K562 (cell line): Measurements from ENCODE around the gene CNOT11. TPM values are rescaled to one million over a fixed set of nuclear protein-coding genes. Genes with fewer than 3 reads are reported as not detected.

Experiments used
- ATAC-seq: fragments of 200-7000 bp; cut with Tn5 transposase; 3 replicates; pipeline ENCODE4 v1.9.1; 2020; ENCODE audit warnings: moderate library complexity
- BruUV-seq: library from RNA; stranded (reverse); fragments of 400-500 nt; replicated peaks from 2 replicates; lab custom pipeline; 2021; lab: Mats Ljungman, UMichigan
- CTCF ChIA-PET: fragments of 300-600 bp; formaldehyde crosslinking; extraction: SDS; loops from one replicate; lab custom pipeline; 2021; ENCODE audit warnings: low intra/inter-chr PET ratio; lab: Yijun Ruan, JAX
- POLR2A ChIA-PET: fragments of 300-600, 350-650 bp; sonication (Branson Sonifier 250); formaldehyde crosslinking; extraction: SDS; loops from one replicate; lab custom pipeline; 2021; ENCODE audit warnings: antibody characterized with exemption, inconsistent platforms; lab: Yijun Ruan, JAX
- DNase-seq, 4 experiments: peaks; one replicate each; pipeline versions ENCODE4 v3.0.0 to v3.0.0-alpha.2; 2011 to 2018; ENCODE audit warnings: low spot score in 3 of 4, mixed read lengths in 3 of 4; ENCODE audit errors: extremely low read depth in 1 of 4
- FAIRE-seq: peaks from 2 replicates; lab custom pipeline; 2011; peaks lifted over from hg19 to GRCh38; lab: Jason Lieb, UNC
- H2AFZ ChIP-seq: 2 replicates; pipeline ENCODE4 v1.6.0; 2011; ENCODE audit warnings: low read depth, low read length, control low read depth, inconsistent platforms
- H3K27ac ChIP-seq: fragments of 200-600 bp; 3 replicates; pipeline ENCODE4 v1.8.0; 2011; ENCODE audit warnings: low read depth, mild to moderate bottlenecking, control low read depth, inconsistent platforms, low read length, moderate library complexity, mixed read lengths; ENCODE audit errors: extremely low read depth
- H3K27me3 ChIP-seq, 2 experiments: fragments of 300-600 bp in 1 of 2; 2 replicates in 1 of 2; 3 replicates in 1 of 2; pipeline versions ENCODE4 v1.6.0 to v1.8.0; 2011; ENCODE audit warnings: inconsistent platforms in 2 of 2, low read length in 2 of 2, mild to moderate bottlenecking in 1 of 2, mixed read lengths in 1 of 2, moderate library complexity in 1 of 2; ENCODE audit not compliant: control insufficient read depth in 2 of 2, insufficient read depth in 2 of 2
- H3K36me3 ChIP-seq: fragments of 300-600 bp; 3 replicates; pipeline ENCODE4 v1.8.0; 2011; ENCODE audit warnings: mild to moderate bottlenecking, low read length, inconsistent platforms; ENCODE audit not compliant: control insufficient read depth, insufficient read depth
- H3K4me1 ChIP-seq, 2 experiments: fragments of 200-600 bp in 1 of 2; replicated peaks in 1 of 2; 2 replicates in 1 of 2; 3 replicates in 1 of 2; pipeline versions ENCODE4 v1.5.1 to v1.8.0; 2011; ENCODE audit warnings: inconsistent platforms in 2 of 2, low read length in 2 of 2, mild to moderate bottlenecking in 1 of 2, mixed read lengths in 1 of 2, moderate library complexity in 1 of 2; ENCODE audit not compliant: control insufficient read depth in 2 of 2, insufficient read depth in 2 of 2
- H3K4me2 ChIP-seq: 2 replicates; pipeline ENCODE4 v1.6.1; 2011; ENCODE audit warnings: low read length, control low read depth, inconsistent platforms, mixed read lengths; ENCODE audit not compliant: insufficient read depth
- H3K4me3 ChIP-seq: fragments of 200-600 bp; sonication (generic), shearing (Covaris generic); 2 replicates; pipeline ENCODE4 v1.5.1; 2016; ENCODE audit warnings: control low read depth, inconsistent platforms
- H3K79me2 ChIP-seq: fragments of 200-600 bp; 3 replicates; pipeline ENCODE4 v1.8.0; 2011; ENCODE audit warnings: low read length, inconsistent platforms; ENCODE audit not compliant: control insufficient read depth, insufficient read depth
- H3K9ac ChIP-seq, 2 experiments: 2 replicates each; pipeline versions ENCODE4 v1.6.0 to v1.6.1; 2011; ENCODE audit warnings: low read depth in 2 of 2, low read length in 2 of 2, control low read depth in 1 of 2, inconsistent platforms in 1 of 2, mild to moderate bottlenecking in 1 of 2, mixed read lengths in 1 of 2; ENCODE audit not compliant: insufficient read depth in 1 of 2
- H3K9me1 ChIP-seq: one replicate; pipeline ENCODE4 v1.6.0; 2011; ENCODE audit warnings: inconsistent platforms, mild to moderate bottlenecking, low read length, moderate library complexity; ENCODE audit not compliant: control insufficient read depth, insufficient read depth
- H3K9me3 ChIP-seq: replicated peaks from 2 replicates; pipeline ENCODE4 v1.5.1; 2011; ENCODE audit warnings: low read depth, low read length, inconsistent platforms; ENCODE audit not compliant: control insufficient read depth, insufficient read depth
- H4K20me1 ChIP-seq: replicated peaks from 2 replicates; pipeline ENCODE4 v1.6.1; 2011; ENCODE audit warnings: low read length, inconsistent platforms, mixed read lengths; ENCODE audit not compliant: control insufficient read depth, insufficient read depth
- ATF1 ChIP-seq, 2 experiments: fragments of 450-650 bp in 1 of 2; IDR thresholded peaks; 2 replicates each; pipeline ENCODE4 v1.6.1; 2016; ENCODE audit warnings: missing compliant biosample characterization in 1 of 2, missing genetic modification characterization in 1 of 2
- HMBOX1 ChIP-seq: sonication (generic); IDR thresholded peaks from 2 replicates; pipeline ENCODE4 v1.6.1; 2016
- MAFF ChIP-seq: IDR thresholded peaks from 2 replicates; pipeline ENCODE4 v1.6.1; 2012; ENCODE audit warnings: low read length, improper control_type of control experiment
- NBN ChIP-seq: fragments of 450-650 bp; IDR thresholded peaks from 2 replicates; pipeline ENCODE4 v1.6.1; 2016; ENCODE audit warnings: low read depth, mild to moderate bottlenecking
- NR2C1 ChIP-seq, 2 experiments: fragments of 450-650 bp; IDR thresholded peaks; 2 replicates each; pipeline ENCODE4 v1.6.1; 2017; ENCODE audit warnings: mild to moderate bottlenecking in 2 of 2, antibody characterized with exemption in 1 of 2, inconsistent platforms in 1 of 2, missing compliant biosample characterization in 1 of 2, missing genetic modification characterization in 1 of 2
- POLR2B ChIP-seq: fragments of 450-650 bp; IDR thresholded peaks from 2 replicates; pipeline ENCODE4 v1.6.1; 2018; ENCODE audit warnings: low read depth; ENCODE audit not compliant: partially characterized antibody
- PREB ChIP-seq: sonication (generic); formaldehyde crosslinking; IDR thresholded peaks from 2 replicates; pipeline ENCODE4 v1.8.1; 2023; ENCODE audit warnings: mild to moderate bottlenecking, missing genetic modification reagents
- RAD51 ChIP-seq: fragments of 450-650 bp; IDR thresholded peaks from 2 replicates; pipeline ENCODE4 v1.7.1; 2016; ENCODE audit warnings: low read depth, mild to moderate bottlenecking, borderline replicate concordance
- RNF219 ChIP-seq: fragments of 250-450 bp; sonication (Bioruptor Pico); IDR thresholded peaks from 2 replicates; pipeline ENCODE4 v1.5.0; 2022; ENCODE audit warnings: mild to moderate bottlenecking
- SRSF7 ChIP-seq: fragments of 200-400 bp; formaldehyde crosslinking; optimal IDR thresholded peaks from 2 replicates; pipeline ENCODE3; 2017; ENCODE audit warnings: mild to moderate bottlenecking, low read depth, low read length
- TEAD4 ChIP-seq, 2 experiments: sonication (generic) in 1 of 2; formaldehyde crosslinking in 1 of 2; IDR thresholded peaks; 2 replicates each; pipeline versions ENCODE4 v1.6.1 to v1.8.0; 2012 to 2022; ENCODE audit warnings: borderline replicate concordance in 1 of 2, inconsistent platforms in 1 of 2, low read length in 1 of 2, mild to moderate bottlenecking in 1 of 2, missing genetic modification reagents in 1 of 2
- WGBS: fragments of 100-300 bp; shearing (Covaris generic); methylation state at CpG from one replicate; pipeline ENCODE4 v1.1.6; 2016; ENCODE audit warnings: low coverage, mixed read lengths; ENCODE audit not compliant: insufficient coverage; ENCODE audit errors: missing lambda C conversion rate; 5-methylcytosine and 5-hydroxymethylcytosine counted together
- in situ Hi-C: fragments of 300-500 bp; cut with MboI; formaldehyde crosslinking; loops from 4 replicates; pipeline ENCODE4 v1.15.0; 2018; ENCODE audit warnings: inconsistent platforms, mixed read lengths
- intact Hi-C: fragments of 100-400 bp; cut with micrococcal nuclease; formaldehyde crosslinking; loops from 2 replicates; pipeline ENCODE4 v1.14.2; 2022
- polyA plus RNA-seq, 8 experiments: library from polyadenylated mRNA; depleted of rRNA in 4 of 8; stranded (reverse) in 5 of 8; unstranded in 3 of 8; fragments of >200 nt; fragmentation: Nextera tagmentation in 2 of 8; fragmentation: Illumina TruSeq in 1 of 8; extraction: Ambion mirVana in 2 of 8; extraction: Trizol in 1 of 8; gene quantifications; 2 replicates each; pipeline versions ENCODE4 v1.2.1 to v1.2.3, GENCODE V29; 2011 to 2014; ENCODE audit warnings: inconsistent platforms in 1 of 8, missing spikeins in 1 of 8
- total RNA-seq, 7 experiments: library from RNA; depleted of rRNA in 6 of 7; stranded (reverse); fragments of >200 nt in 6 of 7; fragmentation: Illumina TruSeq in 2 of 7; extraction: Trizol in 2 of 7; gene quantifications; 2 replicates each; pipeline versions ENCODE4 v1.2.1 to v1.2.3, GENCODE V29; 2011 to 2021; ENCODE audit warnings: low replicate concordance in 1 of 7

The CNOT11 gene
- total and polyA plus RNA-seq, 9 of the 15 experiments (the other 6 are each of a cell fraction or from before 2014, with no cell fraction given) = 12.7 to 163 (median 64.2) TPM

- TF ChIP-seq ATF1 (CRISPR knock-in tag; IDR thresholded peaks at IDR 0.05) = no peak
- no peak for TF ChIP-seq ATF1 (tag; IDR thresholded peaks at IDR 0.05)
- TF ChIP-seq, all 486 proteins: peak for 0
Measured at GRCh38 chr2:101258804-101259203, 6.1 kb downstream of the CNOT11 start (continued).

GRCh38 chr2:101262142-101262541 is 9.5 kb downstream of the CNOT11 start:
- Histone ChIP-seq H3K4me2 (no peak overlapping the region), H3K9me1 (no peaks in the 10 kb centered on the region), H3K4me3 (no peak overlapping the region), H4K20me1 (no peaks in the 10 kb centered on the region), H2AFZ (no peak overlapping the region), H3K27ac (no peak overlapping the region), H3K27me3 (no peaks in the 10 kb centered on the region), H3K9ac (no peak overlapping the region), H3K36me3 (peaks cover 85% of the 10 kb centered on the region), H3K9me3 (no peaks in the 10 kb centered on the region), H3K4me1 (no peaks in the 10 kb centered on the region; a peak in 1 of 5 replicates), H3K79me2 (peaks cover 6% of the 10 kb centered on the region; the same call in 1 of the 3 replicates)
- TF ChIP-seq SRSF7 = no peak
- no peak for TF ChIP-seq RAD51
- no peak for TF ChIP-seq RNF219 (CRISPR knock-in tag)
- no peak for TF ChIP-seq MAFF
- TF ChIP-seq HMBOX1 = no peak
- no peak for TF ChIP-seq TEAD4 (IDR thresholded peaks at IDR 0.05; ENCODE audit: low read length)
- no peak for TF ChIP-seq TEAD4 (CRISPR knock-in tag; IDR thresholded peaks at IDR 0.05; ENCODE audit: borderline replicate concordance)
- no peak for TF ChIP-seq NBN
- TF ChIP-seq PREB = no peak
- no peak for TF ChIP-seq POLR2B
- no peak for TF ChIP-seq NR2C1 (IDR thresholded peaks at IDR 0.05)
- TF ChIP-seq NR2C1 (tag; IDR thresholded peaks at IDR 0.05) = no peak
- 94% methylated on average over 4 of the region's 4 CpGs for WGBS
- no peak for ATAC-seq
- in situ Hi-C loops = no loop called here
- no peak for DNase-seq
- ChIA-PET POLR2A (interaction anchor here (1.1 kb wide), 1 partner anchor 41 kb away, joined by 3 read pairs; no protein-coding TSS in a partner anchor), CTCF (no interaction called here)
- intact Hi-C loops = no loop called here
- FAIRE-seq = no peak
- BruUV-seq = no TSS peak
